Lower leg skin (tissue), 4 donors: Measurements from ENCODE around the gene TPSAB1. TPM values are rescaled to one million over a fixed set of nuclear protein-coding genes. Genes with fewer than 3 reads are reported as not detected.

Experiments
- DNase-seq, 2 donors: peaks; one replicate each; pipeline ENCODE4 v3.0.0-alpha.2; 2019; ENCODE audit warnings: low spot score in 2 of 2
- H3K4me3 ChIP-seq: fragments of 200-600 bp; sonication (generic); 2 replicates; pipeline ENCODE4 v1.5.1; 2017; ENCODE audit warnings: mild to moderate bottlenecking, low read depth; ENCODE audit not compliant: poor library complexity, severe bottlenecking
- CTCF ChIP-seq, 3 donors: fragments of 450-650 bp; IDR thresholded peaks; one replicate each; pipeline ENCODE4 v1.5.1; 2016; ENCODE audit warnings: antibody characterized with exemption in 3 of 3, mild to moderate bottlenecking in 3 of 3, moderate library complexity in 2 of 3
- POLR2A ChIP-seq, 2 donors: fragments of 450-650 bp; IDR thresholded peaks; one replicate each; pipeline ENCODE4 v1.6.1; 2016 to 2017; ENCODE audit warnings: antibody characterized with exemption in 2 of 2, mild to moderate bottlenecking in 1 of 2, moderate library complexity in 1 of 2
- WGBS, 2 donors: methylation state at CpG; one replicate each; pipeline ENCODE4 v1.1.5; 2018; 5-methylcytosine and 5-hydroxymethylcytosine counted together
- intact Hi-C: fragments of 100-400 bp; cut with DNase I; formaldehyde crosslinking; loops from one replicate; pipeline ENCODE4 v1.15.0; 2023; ENCODE audit warnings: low total_unique reads
- total RNA-seq, 4 donors: library from RNA; depleted of rRNA; stranded (reverse); fragments of >200 nt; gene quantifications; one replicate each; pipeline ENCODE4 v1.1.0, GENCODE V29; 2016

Gene TPSAB1
- total RNA-seq, 4 donors from 2014 or later = 16.4 to 93.5 (median 29.8) TPM

GRCh38 chr16:1272453-1273198 lies 32.1 kb downstream of the TPSAB1 start:
- no peak for TF ChIP-seq CTCF (IDR thresholded peaks at IDR 0.05)
- no peak overlapping the region for H3K4me3 ChIP-seq
- intact Hi-C loops = no loop called here
- peak in 1 of 2 donors; percentile 84 for DNase-seq
- WGBS, 2 donors = 58 to 61% methylated on average over 9 of the region's 9 CpGs

DNA sequence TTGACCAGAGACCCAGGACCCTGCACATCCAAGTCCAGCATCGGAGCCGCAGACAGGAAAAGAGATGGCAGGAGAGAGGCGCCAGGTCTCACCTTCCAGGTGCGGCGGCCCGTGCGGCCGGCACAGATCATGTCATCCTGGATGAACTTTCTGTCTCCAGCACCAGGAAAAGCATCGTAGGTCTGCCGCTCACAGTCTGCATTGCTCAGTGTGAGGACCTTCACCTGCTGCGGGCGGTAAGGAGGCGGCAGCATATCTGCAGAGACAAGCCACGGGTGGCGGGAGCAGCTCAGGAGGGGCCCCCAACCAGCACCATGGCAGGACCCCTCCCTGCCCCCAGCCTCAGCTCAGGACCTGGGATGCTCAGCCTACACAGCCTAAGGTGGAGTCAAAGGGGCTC lies 33.3 kb downstream of the TPSAB1 start:
- intact Hi-C loops = no loop called here
- DNase-seq = no peak
- no peak overlapping the region for H3K4me3 ChIP-seq
- 85 to 94% methylated on average over 7 to 15 of the region's 15 CpGs for WGBS, 2 donors
- TF ChIP-seq POLR2A (IDR thresholded peaks at IDR 0.05) = no peak
- no peak for TF ChIP-seq CTCF (IDR thresholded peaks at IDR 0.05)

DNA sequence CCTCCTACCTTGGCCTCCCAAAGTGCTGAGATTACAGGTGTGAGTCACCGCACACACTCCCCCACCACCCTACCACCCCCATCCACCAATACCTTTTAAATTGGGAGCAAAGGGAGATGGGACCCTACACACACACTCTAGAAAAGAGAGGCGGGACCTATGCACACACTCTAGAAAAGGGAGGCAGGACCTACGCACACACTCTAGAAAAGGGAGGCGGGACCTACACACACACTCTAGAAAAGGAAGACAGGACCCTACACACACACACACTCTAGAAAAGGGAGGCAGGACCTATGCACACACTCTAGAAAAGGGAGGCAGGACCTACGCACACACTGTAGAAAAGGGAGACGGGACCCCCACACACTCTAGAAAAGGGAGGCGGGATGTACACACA lies 34.3 kb downstream of the TPSAB1 start:
- 92 to 95% methylated on average over 7 of the region's 7 CpGs for WGBS, 2 donors
- H3K4me3 ChIP-seq = no peak overlapping the region
- DNase-seq = no peak
- intact Hi-C loops = no loop called here
- no peak for TF ChIP-seq CTCF (IDR thresholded peaks at IDR 0.05)

GRCh38 chr16:1275791-1276579 lies 35.5 kb downstream of the TPSAB1 start:
- WGBS, 2 donors = 73 to 75% methylated on average over 26 to 30 of the region's 30 CpGs
- DNase-seq = no peak
- TF ChIP-seq CTCF (IDR thresholded peaks at IDR 0.05) (no peak), POLR2A (IDR thresholded peaks at IDR 0.05) (no peak)
- intact Hi-C loops = no loop called here
- no peak overlapping the region for H3K4me3 ChIP-seq

DNA sequence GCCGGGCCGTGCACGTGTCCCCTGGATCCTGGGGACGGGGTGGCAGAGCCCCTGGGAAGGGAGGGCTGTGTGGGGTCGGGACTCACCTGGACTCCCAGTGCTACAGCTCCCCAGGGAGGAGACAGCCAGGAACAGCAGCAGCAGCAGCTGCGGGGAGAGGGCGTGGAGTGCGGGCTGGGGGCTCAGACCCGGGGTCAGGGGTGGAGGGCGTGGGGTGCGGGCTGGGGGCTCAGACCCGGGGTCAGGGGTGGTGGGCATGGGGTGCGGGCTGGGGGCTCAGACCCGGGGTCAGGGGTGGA lies 36.0 kb downstream of the TPSAB1 start:
- no peak for DNase-seq
- WGBS, 2 donors = 75 to 79% methylated on average over 12 to 14 of the region's 14 CpGs
- intact Hi-C loops = no loop called here
- no peak overlapping the region for H3K4me3 ChIP-seq
- no peak for TF ChIP-seq CTCF (IDR thresholded peaks at IDR 0.05)
- TF ChIP-seq POLR2A (IDR thresholded peaks at IDR 0.05) = no peak
